ENCODE data around the gene FIZ1. TPM values are rescaled to one million over a fixed set of nuclear protein-coding genes. Genes with fewer than 3 reads are reported as not detected.

FIZ1 gene
- total RNA-seq, 1 experiment from 2014 or later, result 21.5 TPM

GRCh38 chr19:55600662-55601028 lies 1.3 kb upstream of the FIZ1 start:
- no peak overlapping the region for H3K23ac ChIP-seq (ENCODE audit: insufficient read length, low read depth, low read length)
- no peak overlapping the region for H2BK15ac ChIP-seq (ENCODE audit: low read depth, low read length)
- H3K79me1 ChIP-seq (ENCODE audit: insufficient read depth, low read depth, low read length, poor library complexity, severe bottlenecking), result no peaks in the 10 kb centered on the region
- no peaks in the 10 kb centered on the region for H3K9me3 ChIP-seq (ENCODE audit: control insufficient read depth, low read depth, low read length)
- H3K27me3 ChIP-seq (ENCODE audit: insufficient read depth, low read length), result no peaks in the 10 kb centered on the region
- peaks cover 15 to 21% (median 18%) of the 10 kb centered on the region in 3 experiments; a peak in 6 of 7 replicates for H3K36me3 Mint-ChIP-seq (ENCODE audit: insufficient read depth in 1 of 3, low read depth in 3 of 3)
- no peak overlapping the region for H4K8ac ChIP-seq (replicated peaks; ENCODE audit: insufficient read length, low read depth, low read length)
- no peak overlapping the region for H3K27ac ChIP-seq (ENCODE audit: insufficient read length, low read depth, low read length)
- peaks cover 2 to 4% of the 10 kb centered on the region in 2 experiments; a peak in 2 of 5 replicates for H3K9me3 Mint-ChIP-seq
- H2AFZ ChIP-seq (ENCODE audit: low read length), result no peak overlapping the region
- no peak for TF ChIP-seq CTCF (conservative IDR thresholded peaks at IDR 0.05)
- H3K9ac ChIP-seq (ENCODE audit: extremely low read depth, insufficient read length, low read length), result peak overlapping the region; percentile 33
- H2BK5ac ChIP-seq (ENCODE audit: insufficient read length, low read length), result no peak overlapping the region
- H2BK12ac ChIP-seq (ENCODE audit: insufficient read length, low read depth, low read length), result no peak overlapping the region
- no peak overlapping the region for H3K56ac ChIP-seq (ENCODE audit: insufficient read length, low read depth, low read length)
- DNase-seq, result no peak
- no peaks in the 10 kb centered on the region for H4K20me1 ChIP-seq (ENCODE audit: control insufficient read depth, insufficient read depth, insufficient read length)
- peak overlapping the region; percentile 57 to 78 for H3K4me3 Mint-ChIP-seq
- H3K4me1 ChIP-seq (ENCODE audit: insufficient read depth, low read length), result peaks cover 2% of the 10 kb centered on the region; the same call in 1 of the 2 replicates
- H2BK120ac ChIP-seq (ENCODE audit: low read depth, low read length, poor library complexity, severe bottlenecking), result no peak overlapping the region
- no peaks in the 10 kb centered on the region for H3K79me2 ChIP-seq (ENCODE audit: insufficient read depth, low read length)
- no peak overlapping the region for H4K5ac ChIP-seq (ENCODE audit: insufficient read length, low read depth, low read length)
- no peaks in the 10 kb centered on the region for H3K27me3 Mint-ChIP-seq (ENCODE audit: low read depth)
- no peak overlapping the region for H4K91ac ChIP-seq (ENCODE audit: insufficient read length, low read depth, low read length)
- no peak overlapping the region for H3T11ph ChIP-seq (ENCODE audit: low read length)
- peak overlapping the region; percentile 54 for H3K18ac ChIP-seq (ENCODE audit: insufficient read length, low read depth, low read length)
- H2AK5ac ChIP-seq (ENCODE audit: insufficient read length, low read length), result no peak overlapping the region
- peaks cover 29 to 39% of the 10 kb centered on the region in 2 experiments for H3K4me1 Mint-ChIP-seq
- peaks cover 4% of the 10 kb centered on the region for H3K23me2 ChIP-seq (ENCODE audit: insufficient read length, low read depth, low read length, poor library complexity, severe bottlenecking)
- peak overlapping the region; percentile 75 for H3K4me2 ChIP-seq (ENCODE audit: insufficient read depth, insufficient read length, low read length)
- WGBS (ENCODE audit: extremely low coverage, insufficient read length, low lambda C conversion rate), result no CpG with 5 or more reads among the region's 15 CpGs
- no peak overlapping the region for H3K14ac ChIP-seq (ENCODE audit: insufficient read depth, low read length)
- no peak overlapping the region; a peak in 1 of 7 replicates for H3K27ac Mint-ChIP-seq
- no peak overlapping the region for H2BK20ac ChIP-seq (ENCODE audit: low read depth, low read length, poor library complexity, severe bottlenecking)
- H3K4ac ChIP-seq (ENCODE audit: low read depth, low read length), result no peak overlapping the region
